GM18909 (cell line): Measurements from ENCODE around the gene WWTR1.

Source experiments
- ATAC-seq: cut with Tn5 transposase; IDR thresholded peaks from one replicate; pipeline ENCODE4 v1.9.1; 2021; ENCODE audit warnings: mild to moderate bottlenecking; ENCODE audit not compliant: unreplicated experiment, poor library complexity

WWTR1 gene

DNA sequence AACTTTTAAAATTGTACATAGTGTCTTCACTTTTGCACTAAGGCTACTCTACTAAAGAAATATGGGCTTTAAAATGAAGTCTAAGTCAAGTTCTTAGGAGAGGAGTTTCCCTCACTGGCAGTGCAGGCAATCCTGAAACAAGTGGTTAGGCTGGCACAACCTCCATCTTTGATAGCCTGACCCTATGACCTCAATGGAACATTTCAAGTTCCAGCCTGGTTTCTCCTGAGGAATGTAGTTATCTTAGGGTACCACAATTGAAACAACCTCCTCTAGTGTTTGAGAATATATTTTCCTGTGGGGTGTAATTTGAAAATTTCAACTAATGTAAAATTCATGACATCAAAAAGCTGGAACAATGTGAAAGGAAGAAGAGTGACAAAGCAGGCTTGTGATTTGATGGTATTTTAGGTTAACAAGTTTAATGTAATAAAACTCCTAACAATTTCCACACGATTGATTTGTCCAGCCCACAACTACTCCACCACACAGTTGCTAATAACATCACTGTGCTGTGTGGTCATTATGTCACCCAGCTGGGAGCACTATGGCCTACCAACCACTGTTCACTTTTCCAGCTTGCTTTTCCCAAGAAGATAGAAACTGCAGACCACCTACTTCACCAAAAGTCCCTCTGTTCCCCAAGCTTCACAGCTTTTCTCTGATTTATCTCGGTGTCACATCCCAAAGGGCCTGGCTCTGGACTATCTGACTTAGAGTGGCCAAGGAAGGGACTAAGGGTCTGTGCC, 1.8 kb downstream of the WWTR1 start:
- no peak for ATAC-seq

DNA sequence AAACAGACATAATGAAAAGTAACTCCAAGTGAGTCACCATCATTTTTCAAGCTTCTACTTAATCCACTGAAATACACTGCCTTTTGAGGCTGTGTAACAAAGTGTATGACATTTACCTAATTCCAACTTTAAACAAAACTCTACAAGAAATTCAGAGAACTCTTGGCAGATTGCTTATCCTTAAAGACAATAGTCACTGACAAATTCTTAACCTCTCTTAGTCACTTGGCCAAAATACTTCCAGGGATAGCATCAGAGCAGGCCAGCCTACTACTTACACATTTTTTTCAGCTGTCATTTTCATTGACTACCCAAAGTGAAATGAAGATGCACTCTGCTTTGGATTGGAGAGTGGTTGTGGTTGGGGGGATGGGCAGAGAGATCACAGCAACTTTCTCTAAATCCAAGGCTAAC, 3.6 kb downstream of the WWTR1 start:
- no peak for ATAC-seq

DNA sequence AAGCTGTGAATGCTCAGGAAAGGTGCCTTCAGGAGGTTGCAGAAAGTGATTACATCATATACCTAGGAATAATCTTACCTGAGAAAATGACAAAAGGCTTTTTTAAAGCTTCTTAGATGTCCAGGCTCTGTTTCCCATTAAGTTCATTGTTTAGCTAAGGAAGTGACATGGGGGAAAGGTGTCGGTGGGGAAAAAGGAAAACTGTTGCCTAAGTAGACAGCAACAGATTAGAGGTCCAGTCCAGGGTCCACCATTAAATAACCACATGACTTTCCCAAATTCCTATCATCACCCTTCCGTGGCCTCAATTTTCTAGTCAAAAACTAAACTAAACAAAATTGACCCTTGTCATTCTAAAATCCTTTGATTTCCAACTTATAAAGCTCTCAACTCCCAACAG, 4.3 kb downstream of the WWTR1 start:
- ATAC-seq = no peak

- ATAC-seq = no peak
Measured at GRCh38 chr3:149653136-149653535, 4.7 kb downstream of the WWTR1 start.

DNA sequence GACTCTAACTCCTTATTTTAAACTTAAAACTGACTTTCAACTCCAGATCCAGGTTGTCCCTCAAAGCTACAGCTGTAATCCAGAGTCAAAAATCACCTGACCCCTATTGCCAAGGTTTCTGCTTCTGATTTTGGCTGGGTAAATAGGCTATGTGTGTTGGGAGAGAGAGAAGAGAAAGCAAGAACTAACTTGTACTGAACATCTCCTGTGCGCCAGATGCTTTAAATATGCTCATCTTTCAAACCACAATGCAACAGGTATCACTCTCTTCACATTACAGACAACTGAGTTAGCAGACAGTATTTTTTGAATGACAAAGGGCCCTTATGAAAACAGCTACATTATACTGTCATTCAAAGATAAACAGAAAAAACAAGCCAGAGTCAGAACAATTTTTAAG, 7.0 kb downstream of the WWTR1 start:
- ATAC-seq = no peak

GRCh38 chr3:149648525-149648924, 9.3 kb downstream of the WWTR1 start:
- no peak for ATAC-seq

GRCh38 chr3:149647812-149648211, 10.0 kb downstream of the WWTR1 start:
- ATAC-seq = no peak

DNA sequence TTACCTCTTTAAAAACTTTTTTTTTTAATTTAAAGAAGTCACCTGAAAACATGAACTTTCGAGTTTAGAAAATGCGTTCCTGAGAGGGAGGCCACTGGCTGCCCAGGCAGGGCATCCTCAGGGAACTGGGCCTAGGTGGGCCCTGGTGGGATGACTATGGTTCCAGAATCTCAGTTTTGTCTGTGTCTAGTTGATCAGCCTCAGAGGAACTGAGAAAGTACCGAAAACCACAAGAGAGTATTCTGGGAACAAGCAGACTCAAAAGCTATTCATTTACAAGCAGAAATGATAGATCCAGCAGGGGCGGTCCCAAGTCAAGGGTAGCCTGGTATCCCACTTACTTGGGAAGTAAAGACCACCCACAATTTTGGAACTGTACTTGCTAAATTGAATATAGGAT, 10.5 kb downstream of the WWTR1 start:
- peak; percentile 58 for ATAC-seq

DNA sequence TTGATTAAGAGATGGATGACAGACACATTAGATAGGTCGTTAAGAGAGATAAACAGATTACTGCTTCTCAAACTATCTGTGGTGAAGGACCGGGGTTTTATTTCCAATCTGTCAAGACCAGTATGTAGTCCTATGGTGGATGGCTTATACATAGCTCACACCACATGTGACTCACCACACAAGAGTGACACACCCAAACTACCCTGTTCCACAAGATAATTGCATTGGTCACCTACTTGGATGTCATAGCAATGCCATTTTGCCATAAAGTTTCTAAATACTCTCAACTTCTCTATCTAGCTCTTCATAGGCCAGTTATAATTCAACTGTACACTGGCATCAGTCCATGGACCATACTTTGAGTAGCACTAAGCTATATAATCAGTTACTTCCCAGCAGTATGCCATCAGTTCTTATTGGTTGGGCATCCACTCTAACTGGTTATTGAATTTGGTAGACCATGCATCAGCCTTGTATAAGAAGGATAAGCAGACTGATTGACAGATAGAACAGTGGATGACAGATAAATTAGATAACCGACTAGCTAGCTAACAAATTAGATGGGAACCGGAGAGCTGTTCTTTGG, 11.6 kb downstream of the WWTR1 start:
- ATAC-seq = no peak

DNA sequence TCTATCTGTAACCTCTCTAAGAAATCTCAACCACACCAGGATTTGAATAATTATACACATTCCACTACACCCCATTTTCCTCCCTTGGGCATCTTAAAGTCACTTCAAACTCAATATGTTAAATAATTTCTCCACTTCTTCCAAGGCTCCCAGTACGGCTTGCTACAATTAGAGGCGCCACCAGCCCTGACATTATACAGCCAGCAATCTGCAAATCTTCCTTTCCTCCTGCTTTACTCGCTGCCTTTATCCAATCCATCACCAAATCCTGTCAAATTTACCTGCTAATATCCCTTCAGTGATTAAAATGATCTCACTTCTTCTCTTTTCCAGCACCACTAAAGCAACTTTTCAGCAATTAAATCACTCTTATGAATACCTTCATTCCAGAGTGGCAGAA, 13.9 kb downstream of the WWTR1 start:
- ATAC-seq = no peak

DNA sequence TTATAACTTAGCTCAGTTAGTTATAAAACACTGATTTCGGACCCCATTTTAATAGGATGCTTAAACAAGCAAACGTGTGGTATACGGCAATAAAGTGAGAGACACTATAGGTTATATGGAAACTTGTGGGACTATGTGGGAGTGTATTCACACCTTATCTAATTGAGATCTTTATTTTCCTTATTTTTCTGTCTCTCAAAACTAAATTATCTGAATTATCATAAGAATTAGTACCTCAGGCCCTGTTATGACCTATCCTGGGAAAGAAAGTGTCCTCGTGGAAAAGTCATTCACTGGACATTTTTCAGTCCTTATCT, 14.4 kb downstream of the WWTR1 start:
- no peak for ATAC-seq

- no peak for ATAC-seq
Measured at GRCh38 chr3:149640976-149641728, 16.7 kb downstream of the WWTR1 start.

DNA sequence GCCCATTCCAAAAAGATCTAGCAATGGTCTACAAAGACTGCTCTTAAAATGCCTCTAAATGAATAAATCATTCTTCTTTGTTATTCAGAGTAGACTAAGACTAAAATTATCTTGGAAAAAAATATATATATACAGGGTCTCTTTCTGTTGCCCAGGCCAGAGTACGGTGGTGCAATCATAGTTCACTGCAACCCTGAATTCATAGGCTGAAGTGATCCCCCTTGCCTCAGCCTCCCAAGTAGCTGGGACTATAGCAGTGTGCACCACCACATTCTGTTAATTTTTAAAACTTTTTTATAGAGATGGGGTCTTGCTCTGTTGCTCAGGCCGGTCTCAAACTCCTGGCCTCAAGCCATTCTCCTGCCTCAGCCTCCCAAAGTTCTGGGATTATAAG, 18.7 kb downstream of the WWTR1 start:
- no peak for ATAC-seq

- ATAC-seq = no peak
Measured at GRCh38 chr3:149638228-149639092, 19.4 kb downstream of the WWTR1 start.

GRCh38 chr3:149635396-149635795, 22.4 kb downstream of the WWTR1 start:
- no peak for ATAC-seq

GRCh38 chr3:149634573-149634972, 23.3 kb downstream of the WWTR1 start:
- no peak for ATAC-seq

- ATAC-seq = no peak
Measured at GRCh38 chr3:149634072-149634471, 23.8 kb downstream of the WWTR1 start.

DNA sequence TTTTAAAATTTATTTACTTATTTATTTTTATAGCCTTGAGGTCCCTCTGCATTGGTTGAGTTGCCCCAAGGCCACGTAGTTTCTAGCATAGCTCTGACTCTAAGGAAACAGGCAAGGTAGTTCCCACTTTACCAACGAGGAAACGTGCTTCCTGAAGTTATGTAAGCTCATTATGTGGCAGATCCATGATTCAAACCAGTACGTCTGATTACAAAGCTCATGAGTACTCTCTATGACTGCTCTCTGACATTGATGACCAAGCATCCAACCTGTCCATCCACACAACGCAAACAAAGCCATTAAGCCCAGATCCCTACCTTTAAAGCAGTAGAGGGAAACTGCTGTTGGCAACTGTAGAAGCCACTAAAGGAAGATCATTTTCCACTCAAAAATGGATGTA, 25.6 kb downstream of the WWTR1 start:
- ATAC-seq = no peak

- ATAC-seq = no peak
Measured at GRCh38 chr3:149630806-149631205, 27.0 kb downstream of the WWTR1 start.

DNA sequence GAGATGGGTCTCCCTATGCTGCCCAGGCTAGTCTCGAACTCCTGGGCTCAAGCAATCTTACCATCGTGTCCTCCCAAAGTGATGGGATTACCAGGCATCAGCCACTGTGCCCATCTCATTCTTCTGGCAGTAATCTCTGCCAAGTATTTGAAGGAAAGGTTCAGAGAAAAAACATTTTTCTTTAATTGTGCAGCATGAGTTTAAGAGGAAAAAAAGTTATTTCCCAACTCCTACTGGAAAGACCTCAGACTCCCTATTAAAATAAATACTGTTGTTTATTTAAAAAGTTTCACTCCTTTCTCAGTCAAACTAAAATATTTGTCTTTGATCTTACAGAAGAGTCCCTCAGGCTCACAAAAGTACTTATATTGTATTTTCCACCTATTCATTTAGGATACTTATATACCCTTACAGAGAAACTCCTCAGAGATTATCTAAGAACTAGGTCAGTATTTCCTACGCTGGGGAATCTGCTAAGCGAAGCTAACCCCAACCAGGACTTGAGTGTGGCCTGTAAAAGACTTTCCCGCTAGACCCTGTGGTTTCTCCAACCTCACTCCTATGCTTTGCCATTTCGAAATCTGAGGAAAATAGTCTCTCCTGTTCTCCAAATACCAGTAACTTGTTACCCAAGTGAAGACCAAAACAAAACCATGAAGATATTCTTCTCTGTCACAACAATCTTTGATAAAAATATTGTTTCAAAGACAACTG, 28.7 kb downstream of the WWTR1 start:
- no peak for ATAC-seq
